GM13976 (cell line): ENCODE results near the gene HOXB3.

ENCODE experiments used
- DNase-seq: peaks from one replicate; pipeline ENCODE4 v3.0.0; 2012; ENCODE audit warnings: low spot score
- CTCF ChIP-seq: IDR thresholded peaks from 2 replicates; pipeline ENCODE4 v1.5.1; 2012; ENCODE audit warnings: borderline replicate concordance, mild to moderate bottlenecking; ENCODE audit not compliant: insufficient read depth; ENCODE audit errors: extremely low read depth, missing control alignments, control extremely low read depth
- in situ Hi-C: fragments of 300-500 bp; cut with MboI; formaldehyde crosslinking; loops from one replicate; pipeline ENCODE4 v1.12.0; 2022; ENCODE audit warnings: low sequenced_read_pairs, mixed read lengths, inconsistent platforms; ENCODE audit not compliant: unreplicated experiment

Gene HOXB3

GRCh38 chr17:48567646-48568354 lies 22.2 kb downstream of the HOXB3 start:
- no peak for DNase-seq
- in situ Hi-C loops, result no loop called here
- TF ChIP-seq CTCF, result no peak

GRCh38 chr17:48567209-48567608 lies 22.8 kb downstream of the HOXB3 start:
- DNase-seq, result no peak
- TF ChIP-seq CTCF, result no peak
- in situ Hi-C loops, result no loop called here

- TF ChIP-seq CTCF, result no peak
- DNase-seq, result no peak
- in situ Hi-C loops, result no loop called here
Observed at GRCh38 chr17:48566717-48567116, 23.3 kb downstream of the HOXB3 start.

GRCh38 chr17:48565925-48566710 lies 23.9 kb downstream of the HOXB3 start:
- in situ Hi-C loops, result no loop called here
- no peak for TF ChIP-seq CTCF
- no peak for DNase-seq

GRCh38 chr17:48565022-48565554 lies 25.0 kb downstream of the HOXB3 start:
- in situ Hi-C loops, result no loop called here
- DNase-seq, result no peak

More at GRCh38 chr17:48565022-48565554, 25.0 kb downstream of the HOXB3 start:
- no peak for TF ChIP-seq CTCF
